Fibroblast of peridontal ligament (primary cell): Measurements from ENCODE around the gene IDS.
A peak's percentile ranks its signal among the peaks of the same experiment; 100 is the strongest.

Experiments
- DNase-seq: peaks from one replicate; pipeline ENCODE4 v3.0.0-alpha.2; 2010; ENCODE audit errors: extremely low read depth

The IDS gene

DNA sequence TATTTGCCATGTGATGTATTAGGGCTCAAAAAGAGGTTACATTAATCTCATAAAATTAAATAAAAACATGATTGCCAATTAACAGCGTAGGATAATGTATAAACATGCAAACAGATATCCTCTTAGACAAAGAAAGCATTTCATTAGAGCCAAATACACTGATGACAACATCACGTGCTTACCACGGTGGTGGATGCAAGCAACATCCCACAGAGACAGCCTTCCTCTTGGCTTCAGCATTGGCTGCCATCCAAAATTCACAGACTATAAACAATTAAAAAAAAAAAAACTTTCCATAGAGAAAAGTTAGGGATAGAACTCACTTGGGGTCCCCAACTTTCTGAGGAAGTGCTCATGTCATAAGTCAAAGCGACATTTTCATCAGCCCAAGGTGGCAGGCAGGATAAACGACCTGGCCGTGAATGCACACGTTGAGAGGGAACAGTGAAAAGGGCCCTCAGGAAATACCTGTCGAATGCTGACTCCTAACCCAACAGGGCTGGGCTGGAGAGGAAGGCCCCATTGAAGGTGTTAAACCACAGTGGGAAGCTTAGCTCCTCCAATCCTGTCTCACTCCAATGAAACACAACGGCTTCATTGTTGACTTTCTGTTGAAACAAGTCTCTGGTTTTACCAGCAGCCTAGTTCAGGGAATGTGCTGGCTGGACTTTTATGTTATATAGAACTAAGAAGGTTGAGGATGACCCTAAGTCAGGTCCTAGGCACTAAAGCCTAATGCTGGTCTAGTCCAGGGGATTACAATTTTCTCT is 48.4 kb downstream of the IDS start:
- DNase-seq, result no peak

DNA sequence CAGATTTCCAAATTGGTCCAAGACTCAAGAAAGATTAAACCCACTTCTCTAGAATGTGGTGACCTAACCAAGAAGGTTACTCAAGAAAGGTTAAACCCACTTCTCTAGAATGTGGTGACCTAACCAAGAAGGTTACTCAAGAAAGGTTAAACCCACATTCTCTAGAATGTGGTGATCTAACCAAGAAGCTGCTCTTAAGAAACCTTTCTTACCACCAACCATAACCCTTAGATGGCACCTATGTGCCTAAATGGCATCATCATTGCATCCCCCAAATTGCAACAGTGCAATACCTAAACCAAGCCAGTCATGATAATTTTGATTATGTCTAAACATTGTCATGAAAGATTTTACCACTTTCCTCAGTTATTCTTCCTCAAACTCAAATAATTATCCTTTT is 49.2 kb downstream of the IDS start:
- no peak for DNase-seq

DNA sequence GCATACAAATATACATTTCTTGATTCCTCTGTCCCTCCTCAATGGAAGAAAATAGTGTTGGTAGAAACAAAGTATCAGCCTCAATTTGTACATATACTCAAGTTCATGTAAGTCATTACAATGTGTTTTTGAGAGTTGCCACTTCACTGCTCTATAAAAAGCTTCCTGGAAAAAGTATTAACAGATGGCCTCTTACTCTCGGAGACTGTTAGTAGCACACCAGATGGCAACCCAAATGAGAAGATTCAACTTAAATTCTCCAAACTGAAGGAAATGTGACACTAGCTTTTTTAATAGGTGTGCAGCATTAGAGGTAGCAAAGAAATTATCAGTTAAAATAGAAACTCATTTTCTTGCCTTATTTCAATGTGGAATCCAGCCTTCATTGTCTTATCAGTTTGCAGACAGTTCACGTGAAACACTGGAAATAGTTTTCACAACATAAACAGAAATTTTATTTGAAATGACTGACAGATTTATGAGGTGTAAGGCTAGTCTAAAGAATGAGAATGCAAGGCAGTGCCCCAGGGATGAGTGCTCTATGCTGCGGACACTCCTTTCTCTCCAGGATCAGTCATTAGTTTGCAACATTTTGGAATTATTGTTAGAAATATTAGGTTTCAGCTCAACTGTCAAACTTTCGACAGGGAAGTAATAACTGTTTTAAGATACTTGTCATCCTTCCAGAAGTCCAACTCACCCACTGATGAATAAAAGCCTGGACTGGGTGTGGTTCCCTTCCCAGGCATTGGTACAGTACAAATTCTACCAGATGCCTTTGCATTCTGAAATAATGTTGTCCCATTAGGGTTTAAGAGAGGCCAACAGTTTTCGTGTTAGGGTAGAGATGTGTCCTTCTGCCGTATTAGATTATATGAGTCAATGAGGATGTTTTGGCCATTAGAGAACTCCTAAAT is 50.9 kb downstream of the IDS start:
- no peak for DNase-seq

DNA sequence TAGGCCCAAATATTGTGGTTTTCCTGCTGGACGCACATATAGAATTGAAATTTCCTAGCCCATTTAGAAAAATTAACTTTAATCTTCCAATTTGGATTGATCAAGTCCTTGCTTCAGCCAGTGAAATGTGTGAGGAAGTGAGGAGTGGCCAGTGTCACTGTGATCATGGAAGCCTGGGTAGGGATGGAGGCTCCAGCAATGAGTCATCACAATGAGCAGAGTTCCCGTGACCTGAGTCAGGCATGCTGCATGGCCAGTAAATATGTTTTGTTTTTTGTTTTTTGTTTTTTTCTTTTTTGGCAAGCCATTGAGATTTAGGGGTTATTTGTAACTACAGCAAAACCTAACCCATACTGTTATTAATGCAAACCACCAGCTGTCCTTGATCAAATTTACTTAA is 52.1 kb downstream of the IDS start:
- DNase-seq, result peak; percentile 6

DNA sequence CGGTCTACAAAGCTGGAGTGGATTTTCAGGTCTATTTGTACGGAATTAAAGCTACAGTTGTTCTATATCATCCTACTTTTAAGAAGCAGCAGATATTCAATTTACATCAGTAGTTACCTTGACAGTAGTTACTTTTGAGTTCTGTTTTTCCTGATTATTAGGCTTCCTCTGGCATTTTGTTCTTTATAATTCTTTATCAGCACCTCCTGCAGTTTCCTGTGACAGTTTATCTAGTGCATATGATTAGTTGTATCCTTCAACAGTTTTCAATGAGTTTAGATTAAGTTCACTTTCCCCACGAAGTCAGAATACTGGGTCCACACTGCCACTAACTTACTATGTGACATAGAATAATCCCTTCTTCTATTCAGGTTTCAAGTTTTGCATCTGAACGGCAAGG is 71.7 kb downstream of the IDS start:
- no peak for DNase-seq

DNA sequence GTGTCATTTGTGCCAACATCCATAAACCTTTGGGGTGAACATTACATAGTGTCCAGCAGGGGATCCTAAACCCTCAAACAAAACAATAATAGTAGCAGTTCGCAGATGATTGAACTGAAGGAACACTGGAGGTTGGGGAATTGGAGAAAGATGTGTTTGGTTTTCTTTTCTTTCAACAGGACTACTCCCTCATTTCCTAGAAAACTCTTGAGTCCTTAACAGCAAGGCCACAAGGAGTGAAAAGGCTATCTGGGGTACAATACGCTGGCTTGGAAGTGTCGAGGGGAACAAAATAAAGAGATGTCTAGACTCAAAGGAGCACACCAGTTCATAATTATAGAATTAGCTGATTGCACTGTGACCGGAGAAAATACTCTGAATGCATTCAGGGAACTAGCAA is 72.1 kb downstream of the IDS start:
- no peak for DNase-seq
